GM18508 (cell line): ENCODE measurements around the gene MSANTD1.

Experiments
- ATAC-seq: cut with Tn5 transposase; IDR thresholded peaks from one replicate; pipeline ENCODE4 v1.9.1; 2021; ENCODE audit warnings: moderate number of reproducible peaks; ENCODE audit not compliant: insufficient read depth, unreplicated experiment

MSANTD1 gene

GRCh38 chr4:3231471-3231870 lies 17.5 kb upstream of the MSANTD1 start:
- ATAC-seq, result no peak

DNA sequence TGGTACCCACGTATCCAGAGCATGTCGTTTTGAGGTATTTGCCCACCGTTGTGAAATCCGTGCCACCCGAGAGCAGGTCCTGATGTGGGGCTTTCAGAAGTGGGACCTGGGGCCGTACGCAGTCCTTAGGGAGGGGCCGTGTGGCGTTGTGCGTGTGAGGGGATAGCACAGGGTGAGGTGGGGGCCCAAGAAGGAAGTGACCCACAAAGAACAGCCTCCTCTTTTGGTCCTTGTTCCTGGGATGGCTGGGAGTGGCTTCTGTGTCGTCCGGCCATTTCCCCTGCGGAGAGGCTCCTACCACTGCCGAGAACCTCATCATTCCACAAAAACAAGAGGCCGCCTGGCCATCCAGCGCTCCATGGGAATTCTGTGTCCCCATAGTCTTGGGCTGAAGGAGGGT lies 17.0 kb upstream of the MSANTD1 start:
- no peak for ATAC-seq

DNA sequence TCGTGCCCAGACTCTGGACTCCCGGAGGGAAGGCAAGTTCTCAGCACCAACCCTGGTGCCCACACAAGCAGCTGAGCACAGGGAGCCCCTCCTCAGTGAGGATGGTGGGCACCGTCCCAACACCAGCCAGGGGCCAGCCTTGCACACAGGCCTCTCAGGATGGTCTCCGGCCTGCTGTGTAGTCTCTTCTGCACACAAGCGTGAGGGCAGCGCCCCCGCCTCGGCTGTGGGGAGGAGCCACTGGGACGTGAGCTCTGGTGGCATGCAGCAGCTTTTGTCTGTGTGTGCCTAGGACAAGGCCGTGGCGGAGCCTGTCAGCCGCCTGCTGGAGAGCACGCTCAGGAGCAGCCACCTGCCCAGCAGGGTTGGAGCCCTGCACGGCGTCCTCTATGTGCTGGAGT lies 16.1 kb upstream of the MSANTD1 start:
- no peak for ATAC-seq

GRCh38 chr4:3233391-3234071 lies 15.4 kb upstream of the MSANTD1 start:
- ATAC-seq, result no peak

- no peak for ATAC-seq
Measured at GRCh38 chr4:3234171-3235029, 14.6 kb upstream of the MSANTD1 start.

DNA sequence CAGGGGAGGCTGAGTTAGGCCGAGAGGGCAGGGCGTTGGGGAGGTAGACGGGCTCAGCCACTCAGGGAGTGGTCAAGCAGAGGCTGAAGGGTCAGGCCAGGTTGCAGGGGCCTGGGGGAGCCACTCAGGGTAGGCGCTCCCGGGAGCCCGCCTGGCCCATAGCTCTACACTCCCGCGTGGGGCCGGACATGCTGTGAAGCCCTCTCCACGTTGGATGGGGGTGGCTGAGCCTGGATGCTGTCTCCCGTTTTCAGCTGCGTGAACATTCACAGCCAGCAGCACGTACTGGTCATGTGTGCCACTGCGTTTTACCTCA lies 14.0 kb upstream of the MSANTD1 start:
- no peak for ATAC-seq

DNA sequence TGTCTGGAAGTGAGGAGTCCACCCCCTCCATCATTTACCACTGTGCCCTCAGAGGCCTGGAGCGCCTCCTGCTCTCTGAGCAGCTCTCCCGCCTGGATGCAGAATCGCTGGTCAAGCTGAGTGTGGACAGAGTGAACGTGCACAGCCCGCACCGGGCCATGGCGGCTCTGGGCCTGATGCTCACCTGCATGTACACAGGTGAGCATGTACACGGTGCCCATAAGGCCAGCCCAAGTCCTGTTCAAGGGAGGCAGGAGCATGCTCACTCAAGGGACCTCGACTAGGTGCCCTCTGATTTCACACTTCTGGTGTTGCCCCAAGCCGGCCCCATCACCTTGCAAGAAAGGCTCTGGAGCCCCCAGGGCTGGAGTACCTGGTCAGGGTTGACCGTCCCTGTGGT lies 13.4 kb upstream of the MSANTD1 start:
- ATAC-seq, result no peak

- ATAC-seq, result no peak
Measured at GRCh38 chr4:3236326-3236878, 12.6 kb upstream of the MSANTD1 start.

DNA sequence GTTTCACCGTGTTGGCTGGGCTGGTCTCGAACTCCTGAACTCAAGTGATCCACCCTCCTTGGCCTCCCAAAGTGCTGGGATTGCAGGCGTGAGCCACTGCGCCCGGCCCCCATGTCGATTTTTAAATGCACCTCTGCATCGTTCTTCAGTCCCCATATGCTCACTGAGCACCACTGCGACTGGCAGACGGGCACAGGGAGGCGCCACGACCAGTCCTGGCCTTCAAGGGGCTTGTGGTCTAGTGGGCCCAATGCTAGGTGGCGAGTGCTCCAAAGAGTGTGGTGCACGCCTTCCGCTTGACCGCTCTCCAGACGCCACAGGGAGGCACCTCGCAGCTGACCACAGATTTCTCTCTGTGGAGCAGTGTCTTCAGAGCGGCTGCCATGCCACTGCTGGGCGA lies 11.7 kb upstream of the MSANTD1 start:
- no peak for ATAC-seq

DNA sequence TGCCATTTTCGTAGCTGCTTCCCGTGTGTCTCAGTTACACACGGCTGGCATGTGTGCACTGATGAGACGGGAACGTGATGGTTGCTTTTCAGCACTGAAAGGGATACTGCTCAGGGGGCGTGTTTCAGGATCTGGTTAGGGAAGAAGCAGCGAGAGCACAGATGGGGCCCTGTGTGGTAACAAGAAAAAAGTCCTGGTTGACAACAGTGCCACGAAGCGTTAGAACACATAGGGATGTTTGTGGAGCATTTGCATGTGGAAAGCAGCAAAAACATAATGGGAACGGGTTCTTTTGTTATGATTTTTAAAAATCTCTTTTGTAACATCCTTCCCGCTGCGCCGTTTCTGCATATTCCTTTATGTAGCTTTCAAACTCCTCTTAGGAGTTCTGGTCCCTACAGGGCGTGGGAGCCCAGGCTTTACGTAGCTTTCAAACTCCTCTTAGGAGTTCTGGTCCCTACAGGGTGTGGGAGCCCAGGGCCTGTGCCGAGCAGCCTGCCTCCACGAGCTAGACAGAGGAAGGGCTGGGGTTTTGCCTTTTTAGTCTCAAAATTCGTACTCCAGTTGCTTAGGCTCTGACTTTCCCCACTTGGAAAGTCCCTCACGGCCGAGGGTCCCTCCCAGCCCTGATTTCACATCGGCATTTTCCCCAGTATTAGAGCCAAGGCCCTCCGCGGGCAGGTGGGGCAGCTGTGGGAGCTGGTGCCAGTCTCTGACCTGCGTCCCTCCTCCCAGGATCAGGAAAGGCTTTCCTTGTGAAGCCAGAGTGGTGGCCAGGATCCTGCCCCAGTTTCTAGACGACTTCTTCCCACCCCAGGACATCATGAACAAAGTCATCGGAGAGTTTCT lies 11.0 kb upstream of the MSANTD1 start:
- ATAC-seq, result no peak

- no peak for ATAC-seq
Measured at GRCh38 chr4:3238721-3239120, 10.2 kb upstream of the MSANTD1 start.

DNA sequence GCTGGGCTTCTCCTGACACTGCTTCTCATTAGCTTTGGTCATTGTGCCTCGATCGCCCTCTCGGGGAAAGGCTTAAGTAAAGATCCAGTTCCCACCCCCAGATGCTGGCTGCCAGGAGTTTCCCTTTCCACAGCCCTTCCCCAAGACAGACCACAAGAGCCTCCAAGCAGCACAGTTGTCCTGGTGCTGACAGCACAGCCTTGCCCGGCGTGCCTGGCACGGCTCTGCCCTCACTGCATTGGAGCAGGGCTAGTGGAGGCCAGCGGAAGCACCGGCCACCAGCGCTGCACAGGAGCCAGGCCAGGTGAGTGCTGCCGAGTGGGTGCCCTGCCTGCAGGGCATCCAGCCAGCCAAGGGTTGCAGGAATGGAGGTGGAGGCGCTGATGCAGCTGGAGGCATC lies 9.7 kb upstream of the MSANTD1 start:
- ATAC-seq, result no peak

GRCh38 chr4:3239998-3240920 lies 8.7 kb upstream of the MSANTD1 start:
- ATAC-seq, result no peak

DNA sequence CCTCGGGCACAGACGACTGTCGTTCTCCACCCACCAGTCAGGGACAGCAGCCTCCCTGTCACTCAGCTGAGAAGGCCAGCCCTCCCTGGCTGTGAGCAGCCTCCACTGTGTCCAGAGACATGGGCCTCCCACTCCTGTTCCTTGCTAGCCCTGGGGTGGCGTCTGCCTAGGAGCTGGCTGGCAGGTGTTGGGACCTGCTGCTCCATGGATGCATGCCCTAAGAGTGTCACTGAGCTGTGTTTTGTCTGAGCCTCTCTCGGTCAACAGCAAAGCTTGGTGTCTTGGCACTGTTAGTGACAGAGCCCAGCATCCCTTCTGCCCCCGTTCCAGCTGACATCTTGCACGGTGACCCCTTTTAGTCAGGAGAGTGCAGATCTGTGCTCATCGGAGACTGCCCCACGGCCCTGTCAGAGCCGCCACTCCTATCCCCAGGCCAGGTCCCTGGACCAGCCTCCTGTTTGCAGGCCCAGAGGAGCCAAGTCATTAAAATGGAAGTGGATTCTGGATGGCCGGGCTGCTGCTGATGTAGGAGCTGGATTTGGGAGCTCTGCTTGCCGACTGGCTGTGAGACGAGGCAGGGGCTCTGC lies 7.9 kb upstream of the MSANTD1 start:
- no peak for ATAC-seq

DNA sequence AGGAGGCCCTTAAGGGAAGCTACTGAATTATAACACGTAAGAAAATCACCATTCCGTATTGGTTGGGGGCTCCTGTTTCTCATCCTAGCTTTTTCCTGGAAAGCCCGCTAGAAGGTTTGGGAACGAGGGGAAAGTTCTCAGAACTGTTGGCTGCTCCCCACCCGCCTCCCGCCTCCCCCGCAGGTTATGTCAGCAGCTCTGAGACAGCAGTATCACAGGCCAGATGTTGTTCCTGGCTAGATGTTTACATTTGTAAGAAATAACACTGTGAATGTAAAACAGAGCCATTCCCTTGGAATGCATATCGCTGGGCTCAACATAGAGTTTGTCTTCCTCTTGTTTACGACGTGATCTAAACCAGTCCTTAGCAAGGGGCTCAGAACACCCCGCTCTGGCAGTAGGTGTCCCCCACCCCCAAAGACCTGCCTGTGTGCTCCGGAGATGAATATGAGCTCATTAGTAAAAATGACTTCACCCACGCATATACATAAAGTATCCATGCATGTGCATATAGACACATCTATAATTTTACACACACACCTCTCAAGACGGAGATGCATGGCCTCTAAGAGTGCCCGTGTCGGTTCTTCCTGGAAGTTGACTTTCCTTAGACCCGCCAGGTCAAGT lies 6.9 kb upstream of the MSANTD1 start:
- no peak for ATAC-seq

DNA sequence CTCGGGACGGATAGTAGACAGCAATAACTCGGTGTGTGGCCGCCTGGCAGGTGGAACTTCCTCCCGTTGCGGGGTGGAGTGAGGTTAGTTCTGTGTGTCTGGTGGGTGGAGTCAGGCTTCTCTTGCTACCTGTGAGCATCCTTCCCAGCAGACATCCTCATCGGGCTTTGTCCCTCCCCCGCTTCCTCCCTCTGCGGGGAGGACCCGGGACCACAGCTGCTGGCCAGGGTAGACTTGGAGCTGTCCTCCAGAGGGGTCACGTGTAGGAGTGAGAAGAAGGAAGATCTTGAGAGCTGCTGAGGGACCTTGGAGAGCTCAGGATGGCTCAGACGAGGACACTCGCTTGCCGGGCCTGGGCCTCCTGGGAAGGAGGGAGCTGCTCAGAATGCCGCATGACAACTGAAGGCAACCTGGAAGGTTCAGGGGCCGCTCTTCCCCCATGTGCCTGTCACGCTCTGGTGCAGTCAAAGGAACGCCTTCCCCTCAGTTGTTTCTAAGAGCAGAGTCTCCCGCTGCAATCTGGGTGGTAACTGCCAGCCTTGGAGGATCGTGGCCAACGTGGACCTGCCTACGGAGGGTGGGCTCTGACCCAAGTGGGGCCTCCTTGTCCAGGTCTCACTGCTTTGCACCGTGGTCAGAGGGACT lies 5.7 kb upstream of the MSANTD1 start:
- no peak for ATAC-seq

- no peak for ATAC-seq
Measured at GRCh38 chr4:3244002-3244401, 5.0 kb upstream of the MSANTD1 start.

- ATAC-seq, result no peak
Measured at GRCh38 chr4:3244747-3245146, 4.2 kb upstream of the MSANTD1 start.

GRCh38 chr4:3245676-3246075 lies 3.3 kb upstream of the MSANTD1 start:
- no peak for ATAC-seq
